Aortic smooth muscle cell (primary cell): ENCODE measurements around the gene TGM4. TPM values are rescaled to one million over a fixed set of nuclear protein-coding genes. Genes with fewer than 3 reads are reported as not detected.

Experiments
- total RNA-seq: library from RNA; depleted of rRNA; stranded (reverse); fragments of >200 nt; gene quantifications from 2 replicates; pipeline ENCODE4 v1.2.3, GENCODE V29; 2014

The TGM4 gene
- total RNA-seq, result 0.13 TPM in 1 of 2 replicates, not detected in the other

DNA sequence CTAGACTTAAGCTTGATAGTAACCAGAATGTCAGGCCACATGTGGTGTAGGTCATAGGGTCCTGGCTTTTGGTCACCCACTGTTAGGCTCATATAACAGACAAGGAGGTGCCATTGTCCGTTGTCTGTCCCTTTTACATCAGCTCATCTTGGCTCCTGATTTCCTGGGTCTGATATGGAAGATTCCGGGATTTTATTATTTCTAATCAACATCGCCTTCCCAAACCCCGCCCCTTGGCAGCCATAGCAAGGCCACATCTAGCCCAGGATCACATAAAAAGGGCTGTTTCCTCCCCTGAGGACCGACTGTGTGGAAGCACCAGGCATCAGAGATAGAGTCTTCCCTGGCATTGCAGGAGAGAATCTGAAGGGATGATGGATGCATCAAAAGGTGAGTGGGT is at the start of gene TGM4:
TSS of gene TGM4 (plus strand) at position 301 of the 400 bp plus-strand sequence. CDS start at position 372, 71 bp downstream.

GRCh38 chr3:44861412-44862225 is 12.8 kb upstream of the TGM4 start, which contains the start of gene TMEM42:
Gene TMEM42 (plus strand): TSS chr3:44861912. CDS start chr3:44861925, 13 bp downstream.

Other genes with a start within 250 kb of the TGM4 start
- 15.1 and 17.0 TPM in 2 replicates for gene ZNF197, start 249.6 kb upstream of the TGM4 start, total RNA-seq
- gene ZNF35, start 225.9 kb upstream of the TGM4 start, total RNA-seq, result 10.4 and 10.7 TPM in 2 replicates
- gene ZNF502, start 161.9 kb upstream of the TGM4 start, total RNA-seq, result 5.2 and 5.9 TPM in 2 replicates
- gene ZNF501, start 145.0 kb upstream of the TGM4 start, total RNA-seq, result 6.1 and 7.3 TPM in 2 replicates
- 19.7 and 21.8 TPM in 2 replicates for gene KIAA1143, start 113.0 kb upstream of the TGM4 start, total RNA-seq
- 6.5 and 11.0 TPM in 2 replicates for gene KIF15, start 112.8 kb upstream of the TGM4 start, total RNA-seq
- gene TMEM42, start 12.7 kb upstream of the TGM4 start, total RNA-seq, result 20.5 and 22.3 TPM in 2 replicates
- gene ZDHHC3, start 101.6 kb downstream of the TGM4 start, total RNA-seq, result 46.4 and 59.3 TPM in 2 replicates
- gene EXOSC7, start 101.6 kb downstream of the TGM4 start, total RNA-seq, result 51.1 and 51.3 TPM in 2 replicates
- 28.8 TPM in 2 replicates for gene CLEC3B, start 151.7 kb downstream of the TGM4 start, total RNA-seq